Uterus (tissue), 4 donors: ENCODE data around the gene EPHA6. TPM values are rescaled to one million over a fixed set of nuclear protein-coding genes. Genes with fewer than 3 reads are reported as not detected.
"Not testable (repeated sequence)": the region's sequence is repeated elsewhere in the genome, so short reads cannot be mapped to it uniquely, and the experiment has no call there.

Source experiments
- DNase-seq, 2 donors: peaks; one replicate each; pipeline ENCODE4 v3.0.0-alpha.2; 2019 to 2020
- H3K27ac ChIP-seq, 2 donors: fragments of 200-600 bp; sonication (generic); 1 replicate in 1 of 2; 2 replicates in 1 of 2; pipeline ENCODE4 v1.5.1; 2016 to 2018
- H3K27me3 ChIP-seq, 2 donors: fragments of 200-600 bp; sonication (generic); one replicate each; pipeline ENCODE4 v1.5.1; 2018 to 2019; ENCODE audit warnings: control low read depth in 1 of 2
- H3K36me3 ChIP-seq, 2 donors: fragments of 200-600 bp; sonication (generic); one replicate each; pipeline ENCODE4 v1.5.1; 2019; ENCODE audit warnings: control low read depth in 1 of 2
- H3K4me1 ChIP-seq, 2 donors: fragments of 200-600 bp; sonication (generic); one replicate each; pipeline ENCODE4 v1.5.1; 2018 to 2019; ENCODE audit warnings: control low read depth in 1 of 2
- H3K4me3 ChIP-seq, 2 donors: fragments of 200-600 bp; sonication (generic); 1 replicate in 1 of 2; 2 replicates in 1 of 2; pipeline ENCODE4 v1.5.1; 2018 to 2019; ENCODE audit warnings: mild to moderate bottlenecking in 1 of 2
- H3K9me3 ChIP-seq, 2 donors: fragments of 200-600 bp; sonication (generic); one replicate each; pipeline ENCODE4 v1.5.1; 2019; ENCODE audit warnings: control low read depth in 1 of 2
- CTCF ChIP-seq, 4 experiments: fragments of 200-600 bp in 2 of 4; fragments of 450-650 bp in 2 of 4; sonication (generic) in 2 of 4; IDR thresholded peaks; one replicate each; pipeline ENCODE4 v1.5.1; 2016 to 2019; ENCODE audit warnings: antibody characterized with exemption in 4 of 4, mild to moderate bottlenecking in 2 of 4, moderate library complexity in 1 of 4
- POLR2A ChIP-seq, 2 donors: fragments of 450-650 bp; IDR thresholded peaks; one replicate each; pipeline ENCODE4 v1.6.1; 2016; ENCODE audit warnings: antibody characterized with exemption in 2 of 2, mild to moderate bottlenecking in 1 of 2, moderate library complexity in 1 of 2
- intact Hi-C: fragments of 100-400 bp; cut with DNase I; formaldehyde crosslinking; loops from one replicate; pipeline ENCODE4 v1.15.1; 2023; ENCODE audit warnings: low total_unique reads
- total RNA-seq, 4 donors: library from RNA; depleted of rRNA in 3 of 4; stranded (reverse); fragments of >200 nt in 3 of 4; gene quantifications; one replicate each; pipeline versions ENCODE4 v1.1.0 to v1.2.4, GENCODE V29; 2014 to 2023
- donor health status: DM: yes; HTN: yes; CAD: no.

Gene EPHA6
- total RNA-seq, 4 donors from 2014 or later = 0.29 to 7.3 (median 2.5) TPM

- intact Hi-C loops = no loop called here
Measured at GRCh38 chr3:97264180-97264579, 449.8 kb downstream of the EPHA6 start.

GRCh38 chr3:97265237-97266005, 451.0 kb downstream of the EPHA6 start:
- Histone ChIP-seq H3K4me3 (no peak overlapping the region), H3K9me3 (no peaks in the 10 kb centered on the region), H3K36me3 (no peaks in the 10 kb centered on the region), H3K27me3 (no peaks in the 10 kb centered on the region), H3K27ac (no peak overlapping the region), H3K4me1 (no peaks in the 10 kb centered on the region)
- intact Hi-C loops = no loop called here
- no peak for DNase-seq
- TF ChIP-seq CTCF (IDR thresholded peaks at IDR 0.05) = no peak
- no peak for TF ChIP-seq POLR2A (IDR thresholded peaks at IDR 0.05)

More at GRCh38 chr3:97264180-97264579, 449.8 kb downstream of the EPHA6 start:
- no peak for TF ChIP-seq CTCF (IDR thresholded peaks at IDR 0.05)
- TF ChIP-seq POLR2A (IDR thresholded peaks at IDR 0.05) = no peak
- DNase-seq = no peak
- H3K4me1 ChIP-seq = no peaks in the 10 kb centered on the region
- H3K4me3 ChIP-seq = no peak overlapping the region
- H3K9me3 ChIP-seq = no peaks in the 10 kb centered on the region
- H3K27me3 ChIP-seq = no peaks in the 10 kb centered on the region
- no peaks in the 10 kb centered on the region for H3K36me3 ChIP-seq
- H3K27ac ChIP-seq = no peak overlapping the region

- no peaks in the 10 kb centered on the region for H3K27me3 ChIP-seq
- H3K9me3 ChIP-seq = no peaks in the 10 kb centered on the region
- no peak overlapping the region for H3K4me3 ChIP-seq
- H3K4me1 ChIP-seq = no peaks in the 10 kb centered on the region
- intact Hi-C loops = no loop called here
- no peak overlapping the region for H3K27ac ChIP-seq
- DNase-seq = no peak
- TF ChIP-seq CTCF (IDR thresholded peaks at IDR 0.05) = no peak
- TF ChIP-seq POLR2A (IDR thresholded peaks at IDR 0.05) = no peak
- H3K36me3 ChIP-seq = no peaks in the 10 kb centered on the region
Measured at GRCh38 chr3:97269202-97269601, 454.8 kb downstream of the EPHA6 start.

GRCh38 chr3:97276879-97277550, 462.6 kb downstream of the EPHA6 start:
- H3K4me1 ChIP-seq, H3K27me3 ChIP-seq, DNase-seq, H3K36me3 ChIP-seq, H3K4me3 ChIP-seq, H3K27ac ChIP-seq, H3K9me3 ChIP-seq, intact Hi-C loops: not testable (repeated sequence)

GRCh38 chr3:97277708-97278107, 463.3 kb downstream of the EPHA6 start:
- H3K4me3 ChIP-seq = no peak overlapping the region
- H3K4me1 ChIP-seq = no peaks in the 10 kb centered on the region
- intact Hi-C loops = no loop called here
- DNase-seq = no peak
- no peaks in the 10 kb centered on the region for H3K27me3 ChIP-seq
- H3K9me3 ChIP-seq = no peaks in the 10 kb centered on the region
- no peaks in the 10 kb centered on the region for H3K36me3 ChIP-seq
- H3K27ac ChIP-seq = no peak overlapping the region
- no peak for TF ChIP-seq POLR2A (IDR thresholded peaks at IDR 0.05)
- no peak for TF ChIP-seq CTCF (IDR thresholded peaks at IDR 0.05)
